Measurements from ENCODE around the gene ESAM.

ESAM gene

DNA sequence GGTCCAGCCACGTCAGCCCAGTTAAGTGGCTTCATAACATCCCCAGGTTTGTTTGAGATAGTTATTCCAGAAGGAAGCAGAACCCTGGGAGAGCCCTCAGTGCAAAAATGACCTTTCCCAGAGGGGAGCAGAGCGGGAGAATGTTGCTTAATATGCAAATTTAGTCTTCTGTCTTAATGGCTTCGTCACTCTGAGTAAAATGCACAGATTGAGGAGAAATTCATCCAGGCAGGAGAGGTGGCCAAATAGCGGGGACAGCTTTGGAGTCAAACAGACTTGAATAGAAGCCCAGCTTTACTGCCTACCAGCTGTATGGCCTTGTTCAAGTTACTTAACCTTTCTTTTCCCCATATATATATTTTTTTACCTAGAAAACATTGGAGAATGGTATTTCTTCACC lies 34.6 kb downstream of the ESAM start:
- DNase-seq: no peak

GRCh38 chr11:124725719-124726105 lies 36.4 kb downstream of the ESAM start:
- DNase-seq: no peak

- DNase-seq: no peak
These were observed 36.9 kb downstream of the ESAM start for GRCh38 chr11:124724979-124725718.

DNA sequence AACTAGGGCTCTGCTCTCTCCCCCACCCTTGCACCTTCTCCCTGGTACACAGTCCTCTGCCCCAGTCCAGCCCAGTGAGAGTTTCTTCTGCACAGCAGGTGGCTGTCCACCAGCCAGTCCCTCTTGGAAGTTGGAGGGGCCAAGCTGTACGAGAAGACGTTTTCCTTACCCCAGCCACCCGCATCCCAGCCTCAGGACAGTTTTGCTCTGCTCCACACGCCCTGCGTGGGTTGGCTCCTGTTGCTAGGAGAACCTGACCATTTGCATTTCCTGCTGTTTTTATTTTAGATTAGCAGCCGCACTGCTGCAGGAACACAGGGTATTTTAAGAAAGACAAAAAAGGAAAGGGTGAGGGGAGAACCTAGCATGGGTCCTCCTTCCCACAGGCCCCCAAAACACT lies 39.9 kb downstream of the ESAM start:
- no peak for DNase-seq

GRCh38 chr11:124719534-124719933 lies 42.6 kb downstream of the ESAM start:
- no peak for DNase-seq

- no peak for DNase-seq
These were observed 43.3 kb downstream of the ESAM start for GRCh38 chr11:124718801-124719200.

GRCh38 chr11:124717786-124718651 lies 44.1 kb downstream of the ESAM start:
- no peak for DNase-seq

GRCh38 chr11:124717421-124717785 lies 44.7 kb downstream of the ESAM start:
- no peak for DNase-seq

GRCh38 chr11:124716591-124716990 lies 45.5 kb downstream of the ESAM start:
- no peak for DNase-seq

DNA sequence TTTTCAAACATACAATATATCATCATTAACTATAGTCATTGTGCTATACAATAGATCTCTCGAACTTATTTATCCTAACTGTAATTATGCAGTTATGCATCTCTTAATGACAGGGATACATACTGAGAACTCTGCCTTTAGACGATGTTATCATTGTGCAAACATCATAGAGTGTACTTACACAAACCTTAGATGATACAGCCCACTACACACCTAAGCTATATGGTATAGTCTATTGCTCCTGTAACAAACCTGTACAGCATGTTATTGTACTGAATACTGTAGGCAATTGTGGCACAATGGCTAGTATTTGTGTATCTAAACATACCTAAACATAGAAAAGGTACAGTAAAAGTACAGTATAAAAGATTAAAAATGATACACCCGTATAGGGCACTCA lies 49.7 kb downstream of the ESAM start:
- no peak for DNase-seq

DNA sequence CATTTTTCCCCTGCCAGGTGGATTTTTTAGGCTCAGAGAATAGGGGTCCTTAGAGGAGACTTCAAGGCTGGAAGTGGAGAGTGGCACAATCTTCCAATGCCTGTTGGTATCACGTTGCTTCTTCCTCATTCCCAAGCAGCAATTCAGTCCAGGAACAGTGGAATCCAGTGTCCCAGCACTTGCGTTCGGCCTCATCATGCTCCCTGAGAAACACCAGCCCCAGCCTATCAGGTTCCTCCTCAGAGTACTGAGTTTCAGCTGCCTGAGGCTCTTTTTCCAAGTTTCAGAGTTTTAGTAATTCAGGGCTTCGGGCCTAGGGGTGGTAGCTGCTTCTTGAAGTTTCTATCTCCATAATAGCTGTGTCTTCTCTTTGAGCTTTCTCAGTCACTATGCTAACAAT lies 54.3 kb downstream of the ESAM start:
- no peak for DNase-seq
